GM18499 (cell line): Measurements from ENCODE around the gene EYA4.

Experiments
- ATAC-seq: cut with Tn5 transposase; IDR thresholded peaks from one replicate; pipeline ENCODE4 v1.9.1; 2021; ENCODE audit warnings: moderate number of reproducible peaks; ENCODE audit not compliant: insufficient read depth, unreplicated experiment

Gene EYA4

GRCh38 chr6:133499662-133500061, 258.5 kb downstream of the EYA4 start:
- ATAC-seq = no peak

- ATAC-seq = no peak
Measured at GRCh38 chr6:133501675-133502270, 260.6 kb downstream of the EYA4 start.

DNA sequence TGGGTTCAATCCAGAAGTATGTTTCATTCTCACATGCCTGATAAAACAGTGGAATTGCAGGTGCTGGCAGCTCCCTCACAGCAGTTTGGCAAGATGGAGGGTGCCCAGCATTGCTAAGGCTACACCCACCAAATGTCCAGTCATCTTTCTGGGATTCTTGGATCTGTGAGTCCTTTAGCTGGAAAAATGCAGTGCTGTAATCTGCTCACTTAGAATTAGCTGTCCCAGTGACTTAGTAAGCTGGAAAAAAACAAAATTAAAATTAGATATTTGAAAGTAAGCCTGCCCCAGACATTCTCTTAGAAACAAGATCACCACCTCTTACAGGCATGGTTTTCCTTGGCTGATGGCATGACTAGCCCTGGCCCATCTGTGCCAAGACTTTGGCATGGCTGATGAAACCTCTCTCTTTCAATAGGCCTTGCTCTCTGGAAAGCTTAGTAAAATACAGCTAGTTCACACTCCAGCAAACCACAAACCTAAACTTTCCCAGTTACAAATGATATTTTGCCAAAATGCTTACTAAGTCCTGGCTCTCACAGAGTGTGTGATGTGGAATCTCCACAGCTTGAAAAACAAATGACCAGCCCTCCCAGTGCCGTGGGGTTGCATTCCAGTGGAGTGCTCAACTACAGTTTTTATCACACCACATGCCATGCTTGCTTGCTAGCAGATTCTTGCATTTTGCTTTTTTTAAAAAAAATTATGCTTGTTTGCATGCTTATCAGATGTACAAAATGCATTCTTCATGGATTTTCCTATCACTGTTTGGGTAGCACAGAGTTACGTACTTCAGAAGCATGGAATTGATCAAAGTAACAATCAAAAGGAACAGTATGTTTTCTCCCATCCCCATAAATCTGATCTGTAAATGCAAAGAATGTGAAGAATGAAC, 261.5 kb downstream of the EYA4 start:
- no peak for ATAC-seq

- ATAC-seq = no peak
Measured at GRCh38 chr6:133503336-133503729, 262.2 kb downstream of the EYA4 start.

- no peak for ATAC-seq
Measured at GRCh38 chr6:133504158-133504557, 263.0 kb downstream of the EYA4 start.

DNA sequence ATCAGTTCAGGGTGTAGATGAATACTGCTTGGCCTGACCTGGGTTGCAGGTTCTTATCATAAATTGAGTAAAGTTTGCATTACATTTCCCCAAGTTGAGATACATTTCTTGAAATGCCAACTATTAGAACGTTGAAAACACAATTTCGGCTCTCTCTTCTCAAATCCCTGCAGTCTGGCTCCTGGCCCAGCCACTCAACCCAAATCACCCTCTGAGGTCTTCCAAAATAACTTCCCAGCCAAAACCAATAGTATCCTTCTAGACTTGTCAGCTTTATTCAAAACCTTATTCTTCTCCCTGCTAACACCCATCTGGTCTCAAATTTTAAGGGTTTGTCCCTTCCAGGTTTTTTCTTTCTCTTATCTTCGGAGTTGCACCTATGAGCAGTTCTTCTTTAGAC, 263.6 kb downstream of the EYA4 start:
- ATAC-seq = no peak

GRCh38 chr6:133505681-133506080, 264.5 kb downstream of the EYA4 start:
- ATAC-seq = no peak

DNA sequence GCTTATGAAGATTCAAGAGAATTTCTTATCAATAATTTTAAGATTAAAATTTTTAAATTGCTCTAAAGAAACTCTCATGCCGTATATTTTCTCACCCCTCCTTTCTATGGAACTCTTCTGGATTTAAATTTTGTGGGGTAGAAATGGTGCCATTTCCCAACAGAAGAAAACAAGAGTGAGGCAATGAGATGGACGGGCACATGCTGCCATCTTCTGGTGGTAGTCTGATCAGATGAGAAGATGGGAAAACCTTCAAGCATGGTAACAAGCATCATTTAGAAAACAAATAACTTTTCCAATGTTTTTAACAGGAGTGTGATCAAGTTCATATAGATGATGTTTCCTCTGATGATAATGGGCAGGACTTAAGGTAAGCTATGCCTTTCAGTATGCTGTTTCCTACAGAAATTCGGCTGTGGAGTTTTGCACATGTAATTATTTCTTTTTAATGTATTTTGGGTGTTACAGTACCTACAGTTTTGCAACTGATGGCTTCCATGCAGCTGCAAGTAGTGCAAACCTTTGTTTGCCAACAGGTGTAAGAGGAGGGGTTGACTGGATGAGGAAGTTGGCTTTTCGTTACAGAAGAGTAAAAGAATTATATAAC, 271.4 kb downstream of the EYA4 start:
- ATAC-seq = no peak

GRCh38 chr6:133523816-133524215, 282.7 kb downstream of the EYA4 start:
- no peak for ATAC-seq

GRCh38 chr6:133526436-133526835, 285.3 kb downstream of the EYA4 start:
- no peak for ATAC-seq

DNA sequence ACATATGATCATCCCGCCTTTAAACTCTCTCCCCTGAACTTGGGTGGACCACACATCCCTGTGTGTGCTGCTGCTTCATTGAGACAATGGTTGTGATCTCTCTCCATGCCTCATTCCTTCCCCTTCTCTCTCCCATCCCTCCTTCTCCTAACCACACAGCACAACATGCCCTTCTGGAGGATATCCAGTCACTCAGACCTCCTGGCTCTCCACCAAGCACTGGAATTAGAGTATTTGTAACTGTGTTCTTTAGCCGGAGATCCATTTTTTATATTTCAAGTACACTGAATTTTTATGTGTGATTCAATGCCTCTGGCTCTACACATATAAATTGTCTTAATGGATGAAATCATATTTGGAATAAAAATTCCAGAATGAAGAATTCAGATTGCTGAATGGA, 287.4 kb downstream of the EYA4 start:
- no peak for ATAC-seq

- ATAC-seq = no peak
Measured at GRCh38 chr6:133532908-133533307, 291.8 kb downstream of the EYA4 start.

DNA sequence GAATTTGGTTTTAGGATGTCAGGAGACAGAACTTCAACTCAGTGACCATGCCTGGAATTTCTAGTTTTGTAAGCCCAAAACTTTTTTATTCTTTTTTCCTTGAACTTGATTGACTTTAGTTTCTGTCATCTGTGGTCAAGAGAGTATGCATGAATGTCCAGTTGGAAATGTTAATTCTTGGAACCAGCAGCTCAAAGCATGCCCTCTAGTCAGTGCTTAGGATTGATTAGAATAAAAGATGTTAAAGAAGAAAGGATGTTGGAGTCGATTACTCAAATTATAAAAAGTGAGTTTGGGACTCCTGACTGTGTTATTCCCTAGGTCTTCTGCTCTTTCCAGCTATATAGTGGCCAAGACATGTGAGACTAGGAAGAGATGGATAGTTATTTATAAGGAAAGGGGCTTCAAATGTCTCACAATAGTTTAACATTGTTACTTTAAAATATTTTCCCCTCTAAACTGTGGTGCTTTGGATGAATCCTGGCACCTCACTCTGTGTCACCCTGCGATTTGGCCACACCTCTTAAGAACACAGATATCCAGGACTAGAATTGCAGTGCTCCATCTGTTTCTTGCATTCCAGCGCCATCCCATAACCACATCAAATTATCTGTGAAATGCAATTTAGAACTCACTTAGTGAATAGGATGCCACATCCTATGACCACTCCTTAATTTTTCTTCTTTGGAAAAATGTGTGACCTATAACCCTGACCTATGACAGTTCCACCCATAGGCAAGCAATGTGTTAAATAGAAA, 298.5 kb downstream of the EYA4 start:
- no peak for ATAC-seq

- ATAC-seq = no peak
Measured at GRCh38 chr6:133540361-133540760, 299.2 kb downstream of the EYA4 start.

DNA sequence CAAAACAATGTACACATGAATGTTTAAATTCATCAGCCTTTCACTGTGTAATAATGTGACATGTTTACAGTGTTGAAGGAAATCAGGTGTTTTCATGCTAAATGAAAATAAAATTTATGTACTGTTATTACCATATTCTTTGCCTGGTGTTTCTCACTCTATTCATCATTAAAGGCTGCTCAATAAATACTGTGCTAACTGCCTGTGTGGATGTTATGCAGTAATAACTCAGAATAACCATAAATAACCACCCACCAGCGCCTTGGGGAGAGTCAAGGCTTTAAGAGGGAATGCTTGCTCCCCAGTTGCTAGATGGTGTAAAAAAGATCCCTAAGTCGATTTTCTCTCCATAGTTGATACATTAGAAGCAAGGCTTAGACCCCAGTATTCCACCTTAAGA, 299.9 kb downstream of the EYA4 start:
- no peak for ATAC-seq

DNA sequence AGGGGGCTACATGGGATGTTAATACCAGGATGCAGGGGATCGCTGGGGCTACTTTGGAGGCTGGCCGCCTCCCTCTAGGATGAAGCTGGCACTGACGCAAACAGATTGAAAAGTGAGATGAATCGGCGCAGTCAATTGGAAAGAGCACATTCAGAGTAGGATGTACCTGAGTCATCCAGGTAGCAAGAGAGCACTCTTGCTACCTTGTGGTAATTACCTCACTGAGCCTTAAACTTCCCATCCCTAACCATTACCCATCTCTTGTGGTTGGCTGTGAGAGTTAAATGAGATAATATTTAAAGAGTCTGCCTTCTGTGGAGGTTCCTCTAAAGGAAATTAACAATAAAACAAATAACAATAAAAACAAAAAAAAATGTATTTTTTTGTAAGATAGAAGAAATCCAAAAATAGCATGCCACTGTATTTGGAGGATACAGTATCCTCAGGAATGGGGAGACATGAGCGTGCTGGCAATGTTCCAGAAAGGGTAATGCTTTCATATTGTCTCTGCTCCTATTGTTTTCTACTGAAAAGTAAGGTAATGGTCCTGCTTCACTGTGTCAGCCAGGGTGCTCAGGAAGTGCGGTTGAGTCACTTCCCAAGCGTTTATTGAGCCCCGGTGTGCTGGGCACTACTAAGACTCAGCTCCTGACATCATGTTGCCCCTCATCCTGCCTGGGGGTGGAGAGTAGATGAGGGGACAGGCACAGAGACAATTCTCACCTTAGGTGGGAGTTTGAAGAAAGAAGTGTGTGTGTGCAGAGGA, 301.1 kb downstream of the EYA4 start:
- ATAC-seq = no peak

- ATAC-seq = no peak
Measured at GRCh38 chr6:133544419-133544818, 303.3 kb downstream of the EYA4 start.

- ATAC-seq = no peak
Measured at GRCh38 chr6:133546098-133546497, 304.9 kb downstream of the EYA4 start.

- ATAC-seq = no peak
Measured at GRCh38 chr6:133547136-133547535, 306.0 kb downstream of the EYA4 start.
